Ishikawa (cell line): ENCODE data around the gene CD59.
A peak's percentile ranks its signal among the peaks of the same experiment; 100 is the strongest.

Experiments used
- CEBPB ChIP-seq: IDR thresholded peaks from 2 replicates; pipeline ENCODE4 v1.6.1; 2012
- CREB1 ChIP-seq: IDR thresholded peaks from 2 replicates; pipeline ENCODE4 v1.6.1; 2012; ENCODE audit warnings: low read depth
- EGR1 ChIP-seq: IDR thresholded peaks from 2 replicates; pipeline ENCODE4 v1.6.1; 2012
- EP300 ChIP-seq: IDR thresholded peaks from 2 replicates; pipeline ENCODE4 v1.6.1; 2012; ENCODE audit warnings: borderline replicate concordance
- FOXM1 ChIP-seq: IDR thresholded peaks from 2 replicates; pipeline ENCODE4 v1.6.1; 2012; ENCODE audit warnings: low read depth, borderline replicate concordance
- MAX ChIP-seq: IDR thresholded peaks from 2 replicates; pipeline ENCODE4 v1.6.1; 2012
- NFIC ChIP-seq: IDR thresholded peaks from 2 replicates; pipeline ENCODE4 v1.6.1; 2012
- RAD21 ChIP-seq: IDR thresholded peaks from 2 replicates; pipeline ENCODE4 v1.6.1; 2012; ENCODE audit warnings: low read depth
- REST ChIP-seq: IDR thresholded peaks from 2 replicates; pipeline ENCODE4 v1.6.1; 2012; ENCODE audit warnings: low read depth, mild to moderate bottlenecking
- TAF1 ChIP-seq: IDR thresholded peaks from 2 replicates; pipeline ENCODE4 v1.6.1; 2012; ENCODE audit warnings: low read depth, mild to moderate bottlenecking
- TCF12 ChIP-seq: IDR thresholded peaks from 2 replicates; pipeline ENCODE4 v1.6.1; 2012; ENCODE audit warnings: low read depth
- TEAD4 ChIP-seq: IDR thresholded peaks from 2 replicates; pipeline ENCODE4 v1.6.1; 2012
- YY1 ChIP-seq: IDR thresholded peaks from 2 replicates; pipeline ENCODE4 v1.6.1; 2012; ENCODE audit warnings: low read depth
- ZBTB7A ChIP-seq: IDR thresholded peaks from 2 replicates; pipeline ENCODE4 v1.6.1; 2012; ENCODE audit warnings: low read depth
- TF ChIP-seq, protein P1 (sequence below): IDR thresholded peaks from 2 replicates; pipeline ENCODE4 v1.6.1; 2012

CD59 gene

DNA sequence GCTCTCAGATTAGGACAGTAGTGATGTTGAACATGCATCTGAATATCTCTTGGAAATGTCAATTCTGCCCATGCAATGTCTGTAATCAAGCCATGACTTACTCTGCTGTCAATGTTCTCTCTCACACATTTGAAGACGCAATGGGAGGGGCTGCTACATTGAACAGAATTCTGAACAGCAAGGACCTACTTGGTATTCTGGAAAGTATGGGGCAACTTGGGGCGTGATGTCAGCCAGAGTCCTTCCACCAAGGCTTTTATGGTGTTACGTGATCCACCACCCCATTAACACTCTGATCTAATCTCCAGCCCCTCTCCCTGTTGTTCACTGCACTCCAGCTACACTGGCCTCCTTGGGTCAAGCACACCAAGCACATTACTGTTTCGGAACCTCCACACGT lies 7.1 kb upstream of the CD59 start:
- TF ChIP-seq TEAD4 (no peak), NFIC (no peak), MAX (no peak), CEBPB (no peak), EGR1 (no peak), TAF1 (no peak), FOXM1 (no peak), TCF12 (no peak), CREB1 (no peak), RAD21 (no peak), REST (no peak), YY1 (no peak)
- TF ChIP-seq, protein P1, sequence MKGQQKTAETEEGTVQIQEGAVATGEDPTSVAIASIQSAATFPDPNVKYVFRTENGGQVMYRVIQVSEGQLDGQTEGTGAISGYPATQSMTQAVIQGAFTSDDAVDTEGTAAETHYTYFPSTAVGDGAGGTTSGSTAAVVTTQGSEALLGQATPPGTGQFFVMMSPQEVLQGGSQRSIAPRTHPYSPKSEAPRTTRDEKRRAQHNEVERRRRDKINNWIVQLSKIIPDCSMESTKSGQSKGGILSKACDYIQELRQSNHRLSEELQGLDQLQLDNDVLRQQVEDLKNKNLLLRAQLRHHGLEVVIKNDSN: no peak

DNA sequence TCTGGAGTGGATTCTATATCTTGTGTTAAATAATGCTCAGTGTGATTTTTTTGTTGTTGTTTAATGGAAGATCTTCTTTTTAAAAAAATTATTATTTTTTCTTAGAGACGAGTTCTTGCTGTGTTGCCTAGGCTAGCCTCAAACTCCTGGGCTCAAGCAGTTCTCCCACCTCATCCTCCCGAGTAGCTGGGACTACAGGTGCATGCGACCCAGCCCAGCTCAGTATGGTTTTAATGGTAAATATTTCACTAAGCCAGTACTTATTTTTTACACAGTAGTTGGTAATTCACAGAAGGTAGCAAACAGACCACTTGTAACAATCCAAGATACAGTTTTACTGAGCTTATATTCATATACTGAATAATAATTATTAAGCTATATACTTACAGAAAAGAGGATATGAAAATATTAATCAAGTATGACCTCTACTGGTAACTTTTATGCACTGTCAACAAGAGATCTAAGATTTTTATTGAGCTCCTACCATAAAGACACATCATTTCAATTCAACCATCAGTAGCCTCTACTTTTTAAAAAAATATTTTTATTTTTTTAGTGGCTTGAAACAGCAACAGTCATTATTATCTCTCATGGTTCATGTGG lies 6.1 kb upstream of the CD59 start:
- TF ChIP-seq RAD21: peak; percentile 45
- no peak for TF ChIP-seq TEAD4
- no peak for TF ChIP-seq MAX
- TF ChIP-seq ZBTB7A: no peak
- TF ChIP-seq, protein P1: no peak

GRCh38 chr11:33741806-33742205 lies 5.6 kb upstream of the CD59 start:
- TF ChIP-seq YY1: no peak
- TF ChIP-seq, protein P1: no peak
- no peak for TF ChIP-seq RAD21
- no peak for TF ChIP-seq EP300

DNA sequence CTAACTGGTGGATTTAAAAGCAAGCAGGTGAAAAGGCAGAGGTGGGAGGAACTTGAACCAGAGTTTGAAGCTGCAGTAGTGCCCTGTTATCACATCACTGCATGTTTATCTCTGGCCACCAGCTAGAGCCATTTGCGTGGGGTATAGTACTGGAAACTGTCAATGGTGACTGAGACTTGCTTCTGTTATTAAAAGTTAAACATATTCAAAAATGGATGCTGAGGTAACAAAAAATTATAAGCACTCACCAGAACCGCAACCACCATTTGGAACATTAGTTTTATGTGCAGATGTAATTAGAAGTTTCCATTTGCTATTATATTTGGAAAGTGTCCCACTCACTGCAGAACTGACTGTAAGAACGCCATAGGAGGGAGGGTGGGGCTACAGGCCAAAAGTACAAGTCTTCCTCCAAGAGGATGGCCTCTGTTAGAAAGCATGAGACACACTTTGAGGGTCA lies 1.2 kb upstream of the CD59 start:
- no peak for TF ChIP-seq FOXM1
- no peak for TF ChIP-seq YY1
- no peak for TF ChIP-seq ZBTB7A
- TF ChIP-seq RAD21: no peak
- no peak for TF ChIP-seq REST
- no peak for TF ChIP-seq TEAD4
- TF ChIP-seq, protein P1: no peak
- TF ChIP-seq TCF12: no peak
- TF ChIP-seq NFIC: no peak
- TF ChIP-seq TAF1: no peak
- no peak for TF ChIP-seq EP300
- TF ChIP-seq CEBPB: no peak
- no peak for TF ChIP-seq CREB1
- TF ChIP-seq EGR1: no peak
- TF ChIP-seq MAX: no peak

DNA sequence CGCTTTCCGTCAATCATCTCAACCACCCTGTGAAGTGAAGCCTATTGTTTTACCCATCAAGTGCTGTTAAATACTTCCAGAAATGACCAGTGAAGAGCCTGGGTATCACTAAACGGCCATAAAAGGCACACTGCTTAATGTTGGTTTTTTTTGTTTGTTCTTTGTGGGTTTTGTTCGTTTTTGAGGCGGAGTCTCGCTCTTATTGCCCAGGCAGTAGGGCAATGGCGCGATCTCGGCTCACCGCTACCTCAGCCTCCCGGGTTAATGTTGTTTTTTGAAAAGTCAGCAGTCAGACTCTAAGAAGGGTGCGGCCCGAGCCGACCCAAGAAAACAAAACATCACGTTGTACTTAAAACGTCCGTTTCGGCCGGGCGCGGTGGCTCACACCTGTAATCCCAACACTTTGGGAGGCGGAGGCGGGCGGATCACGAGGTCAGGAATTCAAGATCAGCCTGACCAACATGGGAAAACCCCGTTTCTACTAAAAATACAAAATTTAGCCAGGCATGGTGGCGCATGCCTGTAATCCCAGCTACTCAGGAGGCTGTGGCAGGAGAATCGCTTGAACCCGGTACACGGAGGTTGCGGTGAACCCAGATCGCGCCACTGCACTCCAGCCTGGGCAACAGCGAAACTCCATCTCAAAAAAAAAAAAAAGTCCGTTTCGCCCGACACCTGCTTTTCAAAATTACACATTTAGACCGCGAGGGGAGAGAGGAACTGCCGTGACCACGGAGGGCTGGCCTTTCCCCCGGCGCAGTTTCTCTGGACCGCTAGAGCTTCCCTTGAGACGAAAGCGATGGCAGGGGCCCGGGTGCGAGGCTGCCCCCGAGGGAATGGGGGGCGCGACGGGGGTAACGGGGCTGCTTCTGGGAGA lies 714 bp downstream of the CD59 start:
- TF ChIP-seq, protein P1: no peak
- peak; percentile 21; the same call in 1 of the 2 replicates for TF ChIP-seq MAX
